Thyroid gland (tissue), 4 donors: Measurements from ENCODE around the gene LUZP2.

Source experiments
- CTCF ChIP-seq, 6 experiments: fragments of 200-600 bp in 3 of 6; fragments of 450-650 bp in 3 of 6; sonication (generic) in 3 of 6; IDR thresholded peaks; one replicate each; pipeline ENCODE4 v1.5.1; 2016 to 2019; ENCODE audit warnings: antibody characterized with exemption in 6 of 6, mild to moderate bottlenecking in 2 of 6, inconsistent platforms in 1 of 6, moderate library complexity in 1 of 6
- POLR2A ChIP-seq, 2 donors: fragments of 450-650 bp; IDR thresholded peaks; one replicate each; pipeline ENCODE4 v1.6.1; 2017; ENCODE audit warnings: antibody characterized with exemption in 2 of 2, mild to moderate bottlenecking in 2 of 2, moderate library complexity in 1 of 2

- no peak for TF ChIP-seq POLR2A (IDR thresholded peaks at IDR 0.05)
- TF ChIP-seq CTCF (IDR thresholded peaks at IDR 0.05): no peak
These were observed 390.2 kb downstream of the LUZP2 start for GRCh38 chr11:24886880-24887619.
